ENCODE results near the gene MAP1B. TPM values are rescaled to one million over a fixed set of nuclear protein-coding genes. Genes with fewer than 3 reads are reported as not detected.

MAP1B gene
- total RNA-seq, 1 experiment from 2014 or later = 43.8 TPM

- Mint-ChIP-seq H3K4me1 (ENCODE audit: insufficient read depth, unreplicated experiment) (peaks cover 17% of the 10 kb centered on the region), H3K4me3 (ENCODE audit: unreplicated experiment) (peak overlapping the region; percentile 24), H3K27me3 (ENCODE audit: insufficient read depth, unreplicated experiment) (no peaks in the 10 kb centered on the region), H3K9me3 (ENCODE audit: unreplicated experiment) (no peaks in the 10 kb centered on the region), H3K36me3 (ENCODE audit: insufficient read depth, unreplicated experiment) (peaks cover 15% of the 10 kb centered on the region), H3K27ac (ENCODE audit: low read depth, unreplicated experiment) (peak overlapping the region; percentile 13)
- no TSS peak for BruUV-seq (replicated peaks)
- ChIA-PET POLR2A (no interaction called here), CTCF (no interaction called here)
- intact Hi-C loops (cut with micrococcal nuclease) = no loop called here
- DNase-seq (ENCODE audit: unreplicated experiment) = peak; percentile 74
- no peak for TF ChIP-seq CTCF (IDR thresholded peaks at IDR 0.05; ENCODE audit: unreplicated experiment)
Observed at GRCh38 chr5:72210888-72211678, 103.8 kb downstream of the MAP1B start.

- CTCF ChIA-PET = no interaction called here
- Mint-ChIP-seq H3K36me3 (ENCODE audit: insufficient read depth, unreplicated experiment) (peaks cover 25% of the 10 kb centered on the region), H3K4me1 (ENCODE audit: insufficient read depth, unreplicated experiment) (peaks cover 17% of the 10 kb centered on the region), H3K27me3 (ENCODE audit: insufficient read depth, unreplicated experiment) (no peaks in the 10 kb centered on the region), H3K4me3 (ENCODE audit: unreplicated experiment) (no peak overlapping the region), H3K9me3 (ENCODE audit: unreplicated experiment) (no peaks in the 10 kb centered on the region), H3K27ac (ENCODE audit: low read depth, unreplicated experiment) (no peak overlapping the region)
- intact Hi-C loops (cut with micrococcal nuclease) = no loop called here
- no peak for DNase-seq (ENCODE audit: unreplicated experiment)
- TF ChIP-seq CTCF (IDR thresholded peaks at IDR 0.05; ENCODE audit: unreplicated experiment) = no peak
- POLR2A ChIA-PET = interaction anchor here (0.6 to 0.9 kb wide), 2 partner anchors 28 to 96 kb away, joined by 3 read pairs; no protein-coding TSS in a partner anchor
- BruUV-seq (replicated peaks) = no TSS peak
Observed at GRCh38 chr5:72212171-72212570, 104.9 kb downstream of the MAP1B start.

GRCh38 chr5:72213482-72213881, 106.2 kb downstream of the MAP1B start:
- Mint-ChIP-seq H3K27ac (ENCODE audit: low read depth, unreplicated experiment) (no peak overlapping the region), H3K27me3 (ENCODE audit: insufficient read depth, unreplicated experiment) (no peaks in the 10 kb centered on the region), H3K36me3 (ENCODE audit: insufficient read depth, unreplicated experiment) (peaks cover 38% of the 10 kb centered on the region), H3K4me3 (ENCODE audit: unreplicated experiment) (no peak overlapping the region), H3K9me3 (ENCODE audit: unreplicated experiment) (no peaks in the 10 kb centered on the region), H3K4me1 (ENCODE audit: insufficient read depth, unreplicated experiment) (peaks cover 17% of the 10 kb centered on the region)
- intact Hi-C loops (cut with micrococcal nuclease) = no loop called here
- ChIA-PET POLR2A (interaction anchor here (0.6 to 0.9 kb wide), 2 partner anchors 34 to 86 kb away, joined by 3 read pairs; no protein-coding TSS in a partner anchor), CTCF (interaction anchor here (0.6 to 1.0 kb wide), 3 partner anchors 55 to 869 kb away, joined by 3 read pairs; no protein-coding TSS in a partner anchor)
- no TSS peak for BruUV-seq (replicated peaks)
- no peak for TF ChIP-seq CTCF (IDR thresholded peaks at IDR 0.05; ENCODE audit: unreplicated experiment)
- no peak for DNase-seq (ENCODE audit: unreplicated experiment)

GRCh38 chr5:72214168-72214567, 106.9 kb downstream of the MAP1B start:
- H3K4me3 Mint-ChIP-seq (ENCODE audit: unreplicated experiment) = no peak overlapping the region
- intact Hi-C loops (cut with micrococcal nuclease) = no loop called here
- H3K4me1 Mint-ChIP-seq (ENCODE audit: insufficient read depth, unreplicated experiment) = peaks cover 17% of the 10 kb centered on the region
- CTCF ChIA-PET = interaction anchor here (0.6 kb wide), 1 partner anchor 73 kb away, joined by 3 read pairs; no protein-coding TSS in a partner anchor
- no peak for DNase-seq (ENCODE audit: unreplicated experiment)
- H3K27me3 Mint-ChIP-seq (ENCODE audit: insufficient read depth, unreplicated experiment) = no peaks in the 10 kb centered on the region
- TF ChIP-seq CTCF (IDR thresholded peaks at IDR 0.05; ENCODE audit: unreplicated experiment) = no peak
- H3K9me3 Mint-ChIP-seq (ENCODE audit: unreplicated experiment) = no peaks in the 10 kb centered on the region
- POLR2A ChIA-PET = no interaction called here
- peaks cover 45% of the 10 kb centered on the region for H3K36me3 Mint-ChIP-seq (ENCODE audit: insufficient read depth, unreplicated experiment)
- no TSS peak for BruUV-seq (replicated peaks)
- no peak overlapping the region for H3K27ac Mint-ChIP-seq (ENCODE audit: low read depth, unreplicated experiment)

All from MCF 10A (cell line).